HPDE6-E6E7 (cell line): ENCODE measurements around the gene PCF11.
"Not testable (repeated sequence)": the region's sequence is repeated elsewhere in the genome, so short reads cannot be mapped to it uniquely, and the experiment has no call there.

Experiments
- DNase-seq: peaks from one replicate; pipeline ENCODE4 v3.0.0; 2011; ENCODE audit warnings: missing footprints; ENCODE audit errors: extremely low spot score

The PCF11 gene

GRCh38 chr11:83156996-83157593, at the start of gene PCF11:
PCF11 (plus strand) TSS chr11:83157131; CDS start chr11:83157440, 309 bp downstream.
- no peak for DNase-seq

- no peak for DNase-seq
Observed at GRCh38 chr11:83112886-83113285, 44.0 kb upstream of the PCF11 start.

GRCh38 chr11:83115026-83115425, 41.9 kb upstream of the PCF11 start:
- no peak for DNase-seq

GRCh38 chr11:83115551-83115950, 41.4 kb upstream of the PCF11 start:
- no peak for DNase-seq

GRCh38 chr11:83116015-83116641, 40.8 kb upstream of the PCF11 start:
- DNase-seq = no peak

- DNase-seq = no peak
Observed at GRCh38 chr11:83118814-83119213, 38.1 kb upstream of the PCF11 start.

- no peak for DNase-seq
Observed at GRCh38 chr11:83119216-83119615, 37.7 kb upstream of the PCF11 start.

GRCh38 chr11:83120327-83120726, 36.6 kb upstream of the PCF11 start:
- DNase-seq = no peak

- DNase-seq = no peak
Observed at GRCh38 chr11:83122050-83122449, 34.9 kb upstream of the PCF11 start.

GRCh38 chr11:83122766-83123165, 34.2 kb upstream of the PCF11 start:
- DNase-seq = no peak

- DNase-seq = no peak
Observed at GRCh38 chr11:83124636-83125424, 32.1 kb upstream of the PCF11 start.

- no peak for DNase-seq
Observed at GRCh38 chr11:83125577-83125976, 31.4 kb upstream of the PCF11 start.

GRCh38 chr11:83127310-83127637, 29.7 kb upstream of the PCF11 start:
- no peak for DNase-seq

- no peak for DNase-seq
Observed at GRCh38 chr11:83132191-83132590, 24.7 kb upstream of the PCF11 start.

- DNase-seq = not testable (repeated sequence)
Observed at GRCh38 chr11:83133266-83133665, 23.7 kb upstream of the PCF11 start.

GRCh38 chr11:83139310-83139709, 17.6 kb upstream of the PCF11 start:
- DNase-seq = no peak

- DNase-seq = no peak
Observed at GRCh38 chr11:83140691-83141455, 16.1 kb upstream of the PCF11 start.

GRCh38 chr11:83147895-83148294, 9.0 kb upstream of the PCF11 start:
- no peak for DNase-seq

- DNase-seq = no peak
Observed at GRCh38 chr11:83150450-83150849, 6.5 kb upstream of the PCF11 start.

- no peak for DNase-seq
Observed at GRCh38 chr11:83151274-83151977, 5.5 kb upstream of the PCF11 start.

- DNase-seq = no peak
Observed at GRCh38 chr11:83152264-83152663, 4.7 kb upstream of the PCF11 start.

- no peak for DNase-seq
Observed at GRCh38 chr11:83153764-83154163, 3.2 kb upstream of the PCF11 start.
